HCT116 (cell line): ENCODE data around the gene MCTP2. TPM values are rescaled to one million over a fixed set of nuclear protein-coding genes. Genes with fewer than 3 reads are reported as not detected.

Source experiments
- ATAC-seq: fragments of 200-7000 bp; cut with Tn5 transposase; 2 replicates; pipeline ENCODE4 v1.9.1; 2020; ENCODE audit warnings: mild to moderate bottlenecking, moderate library complexity
- BruUV-seq: library from RNA; stranded (reverse); fragments of 400-500 nt; replicated peaks from 2 replicates; lab custom pipeline; 2021; lab: Mats Ljungman, UMichigan
- CTCF ChIA-PET: fragments of 300-600 bp; sonication (Branson Sonifier 250); formaldehyde crosslinking; loops from one replicate; lab custom pipeline; 2021; ENCODE audit warnings: antibody characterized with exemption; lab: Charles Lee
- POLR2A ChIA-PET: fragments of 300-600, 350-600 bp; sonication (Branson Sonifier 250); formaldehyde crosslinking; loops from one replicate; lab custom pipeline; 2021; ENCODE audit warnings: antibody characterized with exemption; lab: Charles Lee
- RAD21 ChIA-PET, 2 experiments: fragments of 300-600 bp; sonication (Branson Sonifier 250); formaldehyde crosslinking; loops; one replicate each; lab custom pipeline; 2023; ENCODE audit warnings: low total read pairs in 2 of 2; ENCODE audit not compliant: uncharacterized antibody in 2 of 2, unreplicated experiment in 2 of 2, low non-redundant PET in 1 of 2; lab: Charles Lee
- DNase-seq: peaks from one replicate; pipeline ENCODE4 v3.0.0-alpha.2; 2010; ENCODE audit warnings: low read depth, low spot score
- H2AFZ ChIP-seq: fragments of 200-600 bp; shearing (Covaris generic), sonication (generic); 2 replicates; pipeline ENCODE4 v1.6.1; 2017; ENCODE audit warnings: low read depth, mixed run types, mixed read lengths, antibody characterized with exemption, low read length; ENCODE audit not compliant: poor library complexity, severe bottlenecking
- H3K27ac ChIP-seq: 2 replicates; pipeline ENCODE4 v1.5.1; 2012; ENCODE audit warnings: low read depth, low read length
- H3K27me3 ChIP-seq: fragments of 200-600 bp; sonication (generic); 2 replicates; pipeline ENCODE4 v1.6.1; 2016; ENCODE audit warnings: mixed run types, low read length, mixed read lengths; ENCODE audit not compliant: insufficient read depth
- H3K36me3 ChIP-seq, 2 experiments: fragments of 200-500 bp in 1 of 2; fragments of 200-600 bp in 1 of 2; sonication (Bioruptor generic) in 1 of 2; sonication (generic) in 1 of 2; 2 replicates each; pipeline versions ENCODE4 v1.5.1 to v1.6.1; 2014 to 2016; ENCODE audit warnings: low read length in 2 of 2, inconsistent platforms in 1 of 2, mixed read lengths in 1 of 2, mixed run types in 1 of 2; ENCODE audit not compliant: insufficient read depth in 2 of 2, control insufficient read depth in 1 of 2
- H3K4me1 ChIP-seq, 2 experiments: fragments of 200-600 bp in 1 of 2; sonication (generic) in 1 of 2; 2 replicates each; pipeline versions ENCODE4 v1.5.1 to v1.6.1; 2012 to 2017; ENCODE audit warnings: low read length in 2 of 2, inconsistent platforms in 1 of 2, mild to moderate bottlenecking in 1 of 2, mixed read lengths in 1 of 2, mixed run types in 1 of 2, moderate library complexity in 1 of 2; ENCODE audit not compliant: insufficient read depth in 2 of 2, control insufficient read depth in 1 of 2
- H3K4me2 ChIP-seq: fragments of 200-600 bp; sonication (generic); 2 replicates; pipeline ENCODE4 v1.6.1; 2017; ENCODE audit warnings: mixed run types, low read length, mixed read lengths
- H3K4me3 ChIP-seq, 2 experiments: fragments of 200-600 bp in 1 of 2; sonication (generic) in 1 of 2; replicated peaks in 1 of 2; 2 replicates each; pipeline ENCODE4 v1.5.1; 2011 to 2016; ENCODE audit warnings: low read length in 2 of 2, control low read depth in 1 of 2, low read depth in 1 of 2, mild to moderate bottlenecking in 1 of 2, mixed read lengths in 1 of 2, mixed run types in 1 of 2
- H3K79me2 ChIP-seq: fragments of 200-600 bp; sonication (generic); 2 replicates; pipeline ENCODE4 v1.6.1; 2017; ENCODE audit warnings: mild to moderate bottlenecking, mixed run types, low read length, moderate library complexity, mixed read lengths; ENCODE audit not compliant: insufficient read depth
- H3K9ac ChIP-seq: fragments of 200-600 bp; sonication (generic); 2 replicates; pipeline ENCODE4 v1.6.1; 2016; ENCODE audit warnings: low read length, mixed read lengths
- H3K9me2 ChIP-seq: fragments of 200-600 bp; sonication (generic), shearing (Covaris generic); 2 replicates; pipeline ENCODE4 v1.6.1; 2017; ENCODE audit warnings: mixed run types, mild to moderate bottlenecking, moderate library complexity; ENCODE audit not compliant: insufficient read depth
- H3K9me3 ChIP-seq, 2 experiments: fragments of 200-500 bp in 1 of 2; fragments of 200-600 bp in 1 of 2; sonication (Bioruptor generic) in 1 of 2; sonication (generic) in 1 of 2; 2 replicates each; pipeline ENCODE4 v1.6.1; 2014 to 2017; ENCODE audit warnings: low read length in 2 of 2, mixed read lengths in 2 of 2, inconsistent platforms in 1 of 2, low read depth in 1 of 2, mild to moderate bottlenecking in 1 of 2, mixed run types in 1 of 2, moderate library complexity in 1 of 2; ENCODE audit not compliant: control insufficient read depth in 1 of 2, insufficient read depth in 1 of 2
- H4K20me1 ChIP-seq: fragments of 200-600 bp; sonication (generic), shearing (Covaris generic); 2 replicates; pipeline ENCODE4 v1.6.1; 2017; ENCODE audit warnings: mixed run types, mild to moderate bottlenecking, moderate library complexity; ENCODE audit not compliant: insufficient read depth
- CBX3 ChIP-seq: IDR thresholded peaks from 2 replicates; pipeline ENCODE4 v1.6.1; 2012; ENCODE audit warnings: low read depth
- CEBPB ChIP-seq: IDR thresholded peaks from 2 replicates; pipeline ENCODE4 v1.6.1; 2012; ENCODE audit warnings: low read depth
- ELF1 ChIP-seq: IDR thresholded peaks from 2 replicates; pipeline ENCODE4 v1.6.1; 2012; ENCODE audit warnings: low read depth, borderline replicate concordance
- EZH2 ChIP-seq: fragments of 200-600 bp; sonication (generic); IDR thresholded peaks from 2 replicates; pipeline ENCODE4 v1.6.1; 2017; ENCODE audit warnings: antibody characterized with exemption, mixed run types
- EZH2phosphoT487 ChIP-seq: fragments of 200-600 bp; IDR thresholded peaks from 2 replicates; pipeline ENCODE4 v1.6.1; 2018; ENCODE audit warnings: antibody characterized with exemption, borderline replicate concordance
- POLR2AphosphoS5 ChIP-seq: IDR thresholded peaks from 2 replicates; pipeline ENCODE4 v1.6.1; 2011; ENCODE audit warnings: mild to moderate bottlenecking, low read depth, low read length, moderate library complexity
- RAD21 ChIP-seq: IDR thresholded peaks from 2 replicates; pipeline ENCODE4 v1.6.1; 2012; ENCODE audit warnings: low read depth, mild to moderate bottlenecking
- REST ChIP-seq: IDR thresholded peaks from 2 replicates; pipeline ENCODE4 v1.6.1; 2012; ENCODE audit warnings: low read depth
- SP1 ChIP-seq: IDR thresholded peaks from 2 replicates; pipeline ENCODE4 v1.6.1; 2012; ENCODE audit warnings: low read depth
- ZBTB33 ChIP-seq: IDR thresholded peaks from 2 replicates; pipeline ENCODE4 v1.6.1; 2011; ENCODE audit warnings: mild to moderate bottlenecking, low read length, moderate library complexity; ENCODE audit not compliant: insufficient replicate concordance; ENCODE audit errors: extremely low read depth
- intact Hi-C: fragments of 100-400 bp; cut with micrococcal nuclease; formaldehyde crosslinking; loops from 2 replicates; pipeline ENCODE4 v1.10.0; 2022
- total RNA-seq: library from RNA; stranded (reverse); gene quantifications from one replicate; pipeline ENCODE4 v1.2.1, GENCODE V29; 2021; ENCODE audit not compliant: unreplicated experiment

Gene MCTP2
- total RNA-seq, 1 experiment from 2014 or later, result 12.9 TPM

- H3K9ac ChIP-seq, result no peak overlapping the region
- CTCF ChIA-PET, result no interaction called here
- RAD21 ChIA-PET, result no interaction called here
- peaks cover 0 to 16% of the 10 kb centered on the region in 2 experiments; a peak in 2 of 4 replicates for H3K4me1 ChIP-seq
- H3K4me3 ChIP-seq, result no peak overlapping the region
- no peaks in the 10 kb centered on the region for H3K9me2 ChIP-seq
- no peak overlapping the region for H3K27ac ChIP-seq
- intact Hi-C loops, result no loop called here
- POLR2A ChIA-PET, result no interaction called here
- H3K9me3 ChIP-seq, result no peaks in the 10 kb centered on the region
- no peak overlapping the region for H2AFZ ChIP-seq
- no peaks in the 10 kb centered on the region for H3K79me2 ChIP-seq
- BruUV-seq, result no TSS peak
- H3K27me3 ChIP-seq, result no peaks in the 10 kb centered on the region
- H4K20me1 ChIP-seq, result no peaks in the 10 kb centered on the region
- H3K4me2 ChIP-seq, result no peak overlapping the region
- H3K36me3 ChIP-seq, result no peaks in the 10 kb centered on the region
- ATAC-seq (no peak), DNase-seq (no peak)
- no peak for TF ChIP-seq RAD21
- TF ChIP-seq POLR2AphosphoS5, result no peak
- TF ChIP-seq CBX3, result no peak
- no peak for TF ChIP-seq ELF1
Measured at GRCh38 chr15:94522125-94522524, 290.8 kb downstream of the MCTP2 start.

- RAD21 ChIA-PET, result no interaction called here
- no peak overlapping the region for H3K9ac ChIP-seq
- CTCF ChIA-PET, result no interaction called here
- no peak for ATAC-seq
- no TSS peak for BruUV-seq
- no peaks in the 10 kb centered on the region for H3K9me2 ChIP-seq
- no peak for TF ChIP-seq CEBPB
- TF ChIP-seq EZH2, result no peak
- TF ChIP-seq ZBTB33, result no peak
- TF ChIP-seq RAD21, result no peak
- no peak for TF ChIP-seq SP1
- no peak for TF ChIP-seq POLR2AphosphoS5
- no peak for TF ChIP-seq REST
- no peak for TF ChIP-seq EZH2phosphoT487
- H3K4me3 ChIP-seq, result no peak overlapping the region
- intact Hi-C loops, result no loop called here
- no peak overlapping the region for H3K27ac ChIP-seq
- no peaks in the 10 kb centered on the region for H3K9me3 ChIP-seq
- no peaks in the 10 kb centered on the region for H3K27me3 ChIP-seq
- DNase-seq, result no peak
- H2AFZ ChIP-seq, result no peak overlapping the region
- H3K4me2 ChIP-seq, result no peak overlapping the region
- no peaks in the 10 kb centered on the region for H4K20me1 ChIP-seq
- H3K79me2 ChIP-seq, result no peaks in the 10 kb centered on the region
- H3K4me1 ChIP-seq, result peaks cover 0 to 16% of the 10 kb centered on the region in 2 experiments; a peak in 2 of 4 replicates
- no peaks in the 10 kb centered on the region for H3K36me3 ChIP-seq
- POLR2A ChIA-PET, result no interaction called here
Measured at GRCh38 chr15:94523873-94524272, 292.5 kb downstream of the MCTP2 start.
